ENCODE results near the gene KMT2D. TPM values are rescaled to one million over a fixed set of nuclear protein-coding genes. Genes with fewer than 3 reads are reported as not detected.

KMT2D gene
- total and polyA plus RNA-seq, 10 of the 15 experiments (the other 5 are each of a cell fraction or from before 2014, with no cell fraction given): 0.51 to 71.5 (median 10.4) TPM

GRCh38 chr12:49088150-49088931, 27.7 kb upstream of the KMT2D start (continued):
- TF ChIP-seq MEF2A (IDR thresholded peaks at IDR 0.05; ENCODE audit: insufficient read depth, low read depth, low read length): no peak
- no peak for TF ChIP-seq RELB (IDR thresholded peaks at IDR 0.05; ENCODE audit: low read depth)
- no peak for TF ChIP-seq EZH2 (IDR thresholded peaks at IDR 0.05; ENCODE audit: borderline replicate concordance, control insufficient read depth, low read depth, low read length)
- no peak for TF ChIP-seq MYC (IDR thresholded peaks at IDR 0.05; ENCODE audit: insufficient read depth, insufficient read length, insufficient replicate concordance, low read length, severe bottlenecking)
- no peak for TF ChIP-seq ASH2L (IDR thresholded peaks at IDR 0.05; ENCODE audit: borderline replicate concordance, low read depth)
- no peak for TF ChIP-seq ZBTB40 (IDR thresholded peaks at IDR 0.05; ENCODE audit: borderline replicate concordance)
- TF ChIP-seq RAD21 (IDR thresholded peaks at IDR 0.05; ENCODE audit: insufficient read depth, low read depth, low read length): peak; percentile 76
- no peak for TF ChIP-seq GATAD2B (conservative IDR thresholded peaks at IDR 0.05; ENCODE audit: low read depth)
- no peak for TF ChIP-seq ETV6 (conservative IDR thresholded peaks at IDR 0.05 in 1 of 2, IDR thresholded peaks at IDR 0.05 in 1 of 2; ENCODE audit: borderline replicate concordance in 1 of 2, low read depth in 1 of 2)
- no peak for TF ChIP-seq ATF2 (IDR thresholded peaks at IDR 0.05; ENCODE audit: low read length)
- no peak for TF ChIP-seq MTA2 (IDR thresholded peaks at IDR 0.05; ENCODE audit: low read depth)
- no peak for TF ChIP-seq NFXL1 (IDR thresholded peaks at IDR 0.05; ENCODE audit: borderline replicate concordance)
- TF ChIP-seq EP300 (IDR thresholded peaks at IDR 0.05; ENCODE audit: borderline replicate concordance in 1 of 2, control insufficient read depth in 1 of 2, low read depth in 2 of 2, low read length in 2 of 2): no peak
- TF ChIP-seq ZNF207 (IDR thresholded peaks at IDR 0.05; ENCODE audit: borderline replicate concordance): no peak
- TF ChIP-seq CHD1 (IDR thresholded peaks at IDR 0.05; ENCODE audit: low read depth, low read length): no peak
- TF ChIP-seq NFIC (IDR thresholded peaks at IDR 0.05; ENCODE audit: low read depth, low read length): no peak
- no peak for TF ChIP-seq ZBTB33 (IDR thresholded peaks at IDR 0.05)
- TF ChIP-seq SMC3 (IDR thresholded peaks at IDR 0.05; ENCODE audit: borderline replicate concordance, low read length): peak; percentile 76
- TF ChIP-seq KAT2A (conservative IDR thresholded peaks at IDR 0.05; ENCODE audit: control insufficient read depth, low read depth, low read length): no peak

All from GM12878 (cell line).